HG02763 (cell line): ENCODE results near the gene IGFBPL1.

Experiments used
- ATAC-seq: cut with Tn5 transposase; IDR thresholded peaks from one replicate; pipeline ENCODE4 v1.9.1; 2021; ENCODE audit warnings: mild to moderate bottlenecking, moderate library complexity; ENCODE audit not compliant: unreplicated experiment

The IGFBPL1 gene

GRCh38 chr9:38357350-38358114 is 66.7 kb downstream of the IGFBPL1 start:
- no peak for ATAC-seq

- ATAC-seq = no peak
These were observed 67.4 kb downstream of the IGFBPL1 start for GRCh38 chr9:38356851-38357250.
